ENCODE data around the gene LIPC. TPM values are rescaled to one million over a fixed set of nuclear protein-coding genes. Genes with fewer than 3 reads are reported as not detected.

The LIPC gene
- total and polyA plus RNA-seq, 2 of the 4 experiments (the other 2 are of a cell fraction): 0.07 TPM; not detected in 1

DNA sequence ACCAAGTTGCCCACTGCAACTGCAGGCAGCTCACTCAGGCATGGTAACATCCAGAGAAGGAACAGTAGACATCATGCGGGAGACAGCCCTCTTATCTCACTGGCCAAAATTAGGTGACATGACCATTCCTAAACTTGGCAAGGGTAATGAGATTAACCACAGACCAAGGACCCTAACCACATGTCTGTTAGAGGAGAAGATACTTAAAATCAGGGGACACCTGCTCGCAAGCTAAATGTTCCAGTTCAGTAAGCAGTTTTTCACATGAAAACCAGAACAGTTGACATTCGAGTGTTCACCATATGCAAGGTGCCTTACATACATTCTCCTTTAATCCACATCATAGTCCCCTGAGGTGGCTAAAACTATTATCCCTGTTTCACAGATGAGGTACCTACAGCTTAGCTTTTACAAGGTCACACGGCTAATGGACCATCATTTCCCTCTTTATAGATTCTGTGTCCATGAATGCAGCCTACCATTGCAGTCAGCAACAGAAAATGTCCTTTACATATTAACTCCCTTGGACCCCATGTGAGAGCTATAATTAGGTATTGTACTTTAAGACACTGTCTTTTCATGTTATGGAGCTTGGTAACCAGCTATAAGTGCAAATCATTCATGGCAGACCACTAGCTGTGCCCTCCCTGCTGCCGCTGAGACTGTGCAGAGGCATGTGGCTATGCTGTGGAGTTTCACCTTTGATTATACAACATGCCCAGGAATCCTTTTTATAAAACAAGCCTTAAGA lies 154.1 kb downstream of the LIPC start:
- POLR2A ChIA-PET (ENCODE audit: unreplicated experiment): no interaction called here
- 100% methylated on average over 1 of the region's 5 CpGs; no CpG with 5 or more reads in 1 of the 2 experiments for WGBS, 2 experiments (ENCODE audit: extremely low coverage in 2 of 2, insufficient read length in 1 of 2)
- no peak overlapping the region for H2BK15ac ChIP-seq (ENCODE audit: low read depth, low read length)
- CTCF ChIA-PET: interaction anchor here (0.6 kb wide), 1 partner anchor 247 kb away, joined by 3 read pairs; no protein-coding TSS in a partner anchor
- no peak overlapping the region for H2AFZ ChIP-seq (replicated peaks; ENCODE audit: low read length, poor library complexity)
- ATAC-seq (ENCODE audit: low read depth): no peak
- dilution Hi-C loops (cut with HindIII; ENCODE audit: low sequenced_read_pairs, unreplicated experiment): no loop called here
- H3K27ac ChIP-seq (ENCODE audit: insufficient read depth, low read length): no peak overlapping the region
- H3K9me3 ChIP-seq (ENCODE audit: control insufficient read depth, insufficient read depth, low read length): peaks cover 2% of the 10 kb centered on the region; the same call in 1 of the 2 replicates
- H3K4me2 ChIP-seq (ENCODE audit: low read depth, low read length): no peak overlapping the region
- no peak overlapping the region for H4K8ac ChIP-seq (ENCODE audit: low read depth in 2 of 2, low read length in 2 of 2)
- no peaks in the 10 kb centered on the region; a peak in 1 of 4 replicates for H3K79me1 ChIP-seq (ENCODE audit: low read depth in 1 of 2, low read length in 2 of 2)
- in situ Hi-C loops (cut with MboI; ENCODE audit: low sequenced_read_pairs): no loop called here
- no peaks in the 10 kb centered on the region for H3K36me3 ChIP-seq (ENCODE audit: control insufficient read depth, insufficient read depth, low read length)
- BruUV-seq (replicated peaks): no TSS peak
- H2BK20ac ChIP-seq (ENCODE audit: low read depth, low read length): no peak overlapping the region
- no peak overlapping the region for H3K9ac ChIP-seq (ENCODE audit: low read depth, low read length)
- H3K4ac ChIP-seq (ENCODE audit: low read depth, low read length): no peak overlapping the region
- DNase-seq: no peak
- intact Hi-C loops (cut with micrococcal nuclease): no loop called here
- H3K4me3 ChIP-seq (ENCODE audit: insufficient read depth, low read depth, low read length): no peak overlapping the region
- no peak overlapping the region for H2AK9ac ChIP-seq (replicated peaks; ENCODE audit: low read depth, low read length, poor library complexity)
- no peaks in the 10 kb centered on the region for H3K27me3 ChIP-seq (ENCODE audit: control insufficient read depth, insufficient read depth, low read length)
- H3K4me1 ChIP-seq (ENCODE audit: control insufficient read depth, insufficient read depth, low read length): peaks cover 5% of the 10 kb centered on the region; the same call in 1 of the 2 replicates
- no peak overlapping the region for H2BK120ac ChIP-seq (ENCODE audit: low read depth, low read length)
- no peak overlapping the region for H3K18ac ChIP-seq (ENCODE audit: low read depth, low read length)
- peaks cover 2% of the 10 kb centered on the region; the same call in 1 of the 2 replicates for H3K9me1 ChIP-seq (ENCODE audit: insufficient read depth, low read length)
- no peak overlapping the region; the same call in 1 of the 2 replicates for H2AK5ac ChIP-seq (ENCODE audit: low read depth, low read length)
- TF ChIP-seq, protein P1, sequence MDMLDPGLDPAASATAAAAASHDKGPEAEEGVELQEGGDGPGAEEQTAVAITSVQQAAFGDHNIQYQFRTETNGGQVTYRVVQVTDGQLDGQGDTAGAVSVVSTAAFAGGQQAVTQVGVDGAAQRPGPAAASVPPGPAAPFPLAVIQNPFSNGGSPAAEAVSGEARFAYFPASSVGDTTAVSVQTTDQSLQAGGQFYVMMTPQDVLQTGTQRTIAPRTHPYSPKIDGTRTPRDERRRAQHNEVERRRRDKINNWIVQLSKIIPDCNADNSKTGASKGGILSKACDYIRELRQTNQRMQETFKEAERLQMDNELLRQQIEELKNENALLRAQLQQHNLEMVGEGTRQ (IDR thresholded peaks at IDR 0.05; ENCODE audit: low read depth, low read length): no peak
- TF ChIP-seq, protein P2, sequence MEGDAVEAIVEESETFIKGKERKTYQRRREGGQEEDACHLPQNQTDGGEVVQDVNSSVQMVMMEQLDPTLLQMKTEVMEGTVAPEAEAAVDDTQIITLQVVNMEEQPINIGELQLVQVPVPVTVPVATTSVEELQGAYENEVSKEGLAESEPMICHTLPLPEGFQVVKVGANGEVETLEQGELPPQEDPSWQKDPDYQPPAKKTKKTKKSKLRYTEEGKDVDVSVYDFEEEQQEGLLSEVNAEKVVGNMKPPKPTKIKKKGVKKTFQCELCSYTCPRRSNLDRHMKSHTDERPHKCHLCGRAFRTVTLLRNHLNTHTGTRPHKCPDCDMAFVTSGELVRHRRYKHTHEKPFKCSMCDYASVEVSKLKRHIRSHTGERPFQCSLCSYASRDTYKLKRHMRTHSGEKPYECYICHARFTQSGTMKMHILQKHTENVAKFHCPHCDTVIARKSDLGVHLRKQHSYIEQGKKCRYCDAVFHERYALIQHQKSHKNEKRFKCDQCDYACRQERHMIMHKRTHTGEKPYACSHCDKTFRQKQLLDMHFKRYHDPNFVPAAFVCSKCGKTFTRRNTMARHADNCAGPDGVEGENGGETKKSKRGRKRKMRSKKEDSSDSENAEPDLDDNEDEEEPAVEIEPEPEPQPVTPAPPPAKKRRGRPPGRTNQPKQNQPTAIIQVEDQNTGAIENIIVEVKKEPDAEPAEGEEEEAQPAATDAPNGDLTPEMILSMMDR (conservative IDR thresholded peaks at IDR 0.05; ENCODE audit: low read depth, low read length): no peak
- TF ChIP-seq POLR2A (IDR thresholded peaks at IDR 0.05; ENCODE audit: low read depth, low read length) (no peak), RFX5 (IDR thresholded peaks at IDR 0.05; ENCODE audit: low read depth, low read length) (no peak), MXI1 (IDR thresholded peaks at IDR 0.05; ENCODE audit: borderline replicate concordance, low read depth, low read length) (no peak), CHD1 (IDR thresholded peaks at IDR 0.05; ENCODE audit: low read depth, low read length) (no peak), CEBPB (IDR thresholded peaks at IDR 0.05; ENCODE audit: low read depth, low read length) (no peak), SMC3 (IDR thresholded peaks at IDR 0.05; ENCODE audit: low read depth, low read length) (no peak), NFE2L2 (IDR thresholded peaks at IDR 0.05; ENCODE audit: low read depth, low read length) (no peak)
- no peak overlapping the region for H3K56ac ChIP-seq (ENCODE audit: extremely low read depth, insufficient read depth, low read length)
- H4K20me1 ChIP-seq (ENCODE audit: insufficient read depth, low read length): no peaks in the 10 kb centered on the region
- H4K91ac ChIP-seq (ENCODE audit: insufficient read depth, low read depth, low read length): no peak overlapping the region
- no peak overlapping the region for H2BK5ac ChIP-seq (ENCODE audit: low read depth, low read length, poor library complexity, severe bottlenecking)
- H4K5ac ChIP-seq (ENCODE audit: low read depth, low read length): no peak overlapping the region
- no peak overlapping the region for H3K14ac ChIP-seq (replicated peaks; ENCODE audit: low read depth, low read length)
- no peak overlapping the region for H3K23ac ChIP-seq (ENCODE audit: low read depth, low read length)

Data from IMR-90 (cell line).